Heart left ventricle (tissue), 13 donors: ENCODE measurements around the gene CTRB2.

Experiments
- CTCF ChIP-seq, 12 donors: fragments of 200-600 bp; sonication (generic) in 4 of 12; IDR thresholded peaks; one replicate each; pipeline versions ENCODE4 v1.5.0 to v1.8.0; 2018 to 2022; ENCODE audit warnings: antibody characterized with exemption in 12 of 12, mild to moderate bottlenecking in 5 of 12
- POLR2A ChIP-seq, 2 donors: fragments of 450-650 bp; IDR thresholded peaks; one replicate each; pipeline ENCODE4 v1.6.1; 2017; ENCODE audit warnings: antibody characterized with exemption in 2 of 2, mild to moderate bottlenecking in 2 of 2, moderate library complexity in 2 of 2
- donor health status: ischemic (EF 13 %, LVEDD 7.1; RV severe dilation, severe dysfunction).
- donor health status: DM: no; HTN: yes; CAD: no.
- donor health status: DM: no; HTN: no; CAD: no.
- donor health status: ischemic (EF 25% LVEDD 6.9; RV normal size, moderate dysfunction).
- donor health status: ischemic (EF 25% LVEDD 5.7; RV mildly dilated, moderate dysfunction).
- donor health status: ischemic (EF 35%, LVEDD 5.7; RV mildly dilated, moderate dysfunction).
- donor health status: nonischemic (EF 11% LVEDD 7.7; RV severe dilation, severe dysfunction).
- donor health status: DM: yes; HTN: yes; CAD: no.
- donor health status: PGD.
- donor health status: ischemic (EF 29% LVEDD 5.4; RV normal size, mild dysfunction).
- donor health status: nonischemic (EF 23%, LVEDD 6.1; RV moderate dilation, normal function).

GRCh38 chr16:75176926-75177325, 30.0 kb downstream of the CTRB2 start:
- TF ChIP-seq CTCF (IDR thresholded peaks at IDR 0.05) (no peak), POLR2A (IDR thresholded peaks at IDR 0.05) (no peak)
